Adipocyte (in vitro differentiated cells): ENCODE results near the gene LMTK3.
A peak's percentile ranks its signal among the peaks of the same experiment; 100 is the strongest.
"Not testable (repeated sequence)": the region's sequence is repeated elsewhere in the genome, so short reads cannot be mapped to it uniquely, and the experiment has no call there.

Source experiments
- DNase-seq: peaks from one replicate; pipeline ENCODE4 v3.0.0-alpha.2; 2015; ENCODE audit warnings: low read depth
- H3K27me3 ChIP-seq: replicated peaks from 2 replicates; pipeline ENCODE4 v1.7.0; 2013; ENCODE audit warnings: mild to moderate bottlenecking, low read length, moderate library complexity; ENCODE audit not compliant: control insufficient read depth, insufficient read depth
- H3K36me3 ChIP-seq: 2 replicates; pipeline ENCODE4 v1.7.0; 2013; ENCODE audit warnings: low read length, mild to moderate bottlenecking, moderate library complexity; ENCODE audit not compliant: control insufficient read depth, insufficient read depth, severe bottlenecking
- H3K4me1 ChIP-seq: 2 replicates; pipeline ENCODE4 v1.7.0; 2013; ENCODE audit warnings: mild to moderate bottlenecking, low read length, moderate library complexity; ENCODE audit not compliant: control insufficient read depth, insufficient read depth
- H3K4me3 ChIP-seq: 2 replicates; pipeline ENCODE4 v1.7.0; 2013; ENCODE audit warnings: mild to moderate bottlenecking, low read length, moderate library complexity
- H3K9ac ChIP-seq: 2 replicates; pipeline ENCODE4 v1.7.0; 2013; ENCODE audit warnings: mild to moderate bottlenecking, low read length, moderate library complexity
- H3K9me3 ChIP-seq: 2 replicates; pipeline ENCODE4 v1.7.0; 2013; ENCODE audit warnings: mild to moderate bottlenecking, low read length, moderate library complexity; ENCODE audit not compliant: control insufficient read depth

The LMTK3 gene

GRCh38 chr19:48491793-48492123, 19.9 kb downstream of the LMTK3 start:
- Histone ChIP-seq H3K9ac (no peak overlapping the region), H3K4me3 (no peak overlapping the region)
- DNase-seq: no peak

GRCh38 chr19:48490981-48491792, 20.4 kb downstream of the LMTK3 start:
- Histone ChIP-seq H3K36me3 (no peaks in the 10 kb centered on the region), H3K4me1 (peaks cover 14% of the 10 kb centered on the region), H3K27me3 (no peaks in the 10 kb centered on the region), H3K9me3 (no peaks in the 10 kb centered on the region), H3K4me3 (no peak overlapping the region), H3K9ac (no peak overlapping the region)
- DNase-seq: no peak

More at GRCh38 chr19:48491793-48492123, 19.9 kb downstream of the LMTK3 start:
- Histone ChIP-seq H3K9me3 (no peaks in the 10 kb centered on the region), H3K27me3 (peaks cover under 1% of the 10 kb centered on the region), H3K36me3 (no peaks in the 10 kb centered on the region), H3K4me1 (peaks cover 14% of the 10 kb centered on the region)

DNA sequence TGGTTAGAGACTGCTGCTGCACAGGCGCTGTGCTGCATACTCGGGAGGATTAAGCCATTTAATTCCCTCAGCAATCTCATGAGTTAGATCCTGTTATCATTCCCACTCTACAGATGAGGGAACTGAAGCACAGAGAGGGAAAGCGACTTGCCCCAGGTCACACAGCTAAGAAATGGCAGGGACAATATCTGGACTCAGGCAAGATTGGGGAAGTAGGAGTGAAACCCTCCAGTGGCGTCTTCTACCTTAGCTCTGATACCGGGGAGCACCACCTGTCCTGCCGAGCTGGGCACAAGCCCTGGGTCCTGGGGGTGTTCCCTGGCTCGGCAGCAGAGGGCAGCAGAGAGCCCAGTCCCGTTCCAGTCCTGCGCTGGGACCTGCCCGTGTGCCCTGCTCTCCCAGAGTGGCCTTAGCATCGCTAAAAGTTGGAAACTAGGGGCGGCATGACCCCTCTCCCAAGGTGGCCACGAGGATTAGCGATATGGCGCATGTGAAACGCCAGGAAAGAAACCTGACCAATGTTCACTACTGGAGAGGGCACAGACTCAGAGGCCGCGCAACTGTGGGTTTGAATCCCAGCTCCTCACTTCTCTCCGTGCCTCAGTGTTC, 21.9 kb downstream of the LMTK3 start:
- peaks cover 14% of the 10 kb centered on the region for H3K4me1 ChIP-seq
- no peak overlapping the region for H3K4me3 ChIP-seq
- no peaks in the 10 kb centered on the region for H3K27me3 ChIP-seq
- H3K9me3 ChIP-seq: no peaks in the 10 kb centered on the region
- no peak overlapping the region for H3K9ac ChIP-seq
- no peaks in the 10 kb centered on the region for H3K36me3 ChIP-seq
- peak; percentile 84 for DNase-seq

- not testable (repeated sequence) for H3K9me3 ChIP-seq, H3K9ac ChIP-seq, DNase-seq, H3K36me3 ChIP-seq, H3K4me3 ChIP-seq, H3K27me3 ChIP-seq
- peaks cover 11% of the 10 kb centered on the region for H3K4me1 ChIP-seq
Measured at GRCh38 chr19:48488478-48488877, 23.2 kb downstream of the LMTK3 start.

DNA sequence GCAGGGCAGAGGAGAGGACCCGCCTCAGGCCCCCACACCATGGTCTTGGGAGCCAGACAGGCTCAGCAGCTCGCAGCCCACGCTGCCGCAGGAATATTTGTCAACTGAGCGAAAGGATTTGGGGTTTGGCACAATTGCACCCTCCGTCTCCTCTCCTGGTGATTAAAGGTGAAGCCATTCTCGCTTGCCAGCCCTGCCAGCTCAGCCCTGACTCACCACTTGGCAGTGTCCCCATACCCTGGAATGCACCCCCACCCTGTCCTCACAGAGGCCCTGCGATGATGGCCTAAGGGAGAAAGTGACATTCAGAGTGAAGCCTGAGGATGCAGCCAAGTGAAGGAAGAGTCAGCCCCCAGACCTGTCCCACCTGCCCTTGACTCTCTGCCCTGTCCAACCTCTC, 23.7 kb downstream of the LMTK3 start:
- Histone ChIP-seq H3K27me3 (no peaks in the 10 kb centered on the region), H3K4me1 (peaks cover 11% of the 10 kb centered on the region), H3K9me3 (no peaks in the 10 kb centered on the region), H3K36me3 (no peaks in the 10 kb centered on the region), H3K4me3 (no peak overlapping the region), H3K9ac (no peak overlapping the region)
- DNase-seq: peak; percentile 91

GRCh38 chr19:48487544-48487943, 24.1 kb downstream of the LMTK3 start:
- Histone ChIP-seq H3K36me3 (no peaks in the 10 kb centered on the region), H3K27me3 (no peaks in the 10 kb centered on the region), H3K4me3 (no peak overlapping the region), H3K9ac (no peak overlapping the region), H3K9me3 (no peaks in the 10 kb centered on the region), H3K4me1 (peaks cover 12% of the 10 kb centered on the region)
- no peak for DNase-seq

- DNase-seq, H3K9ac ChIP-seq, H3K27me3 ChIP-seq, H3K9me3 ChIP-seq, H3K36me3 ChIP-seq, H3K4me3 ChIP-seq: not testable (repeated sequence)
- peaks cover 20% of the 10 kb centered on the region for H3K4me1 ChIP-seq
Measured at GRCh38 chr19:48486706-48487105, 24.9 kb downstream of the LMTK3 start.

- Histone ChIP-seq H3K36me3 (no peaks in the 10 kb centered on the region), H3K4me1 (peaks cover 34% of the 10 kb centered on the region), H3K27me3 (no peaks in the 10 kb centered on the region), H3K4me3 (no peak overlapping the region), H3K9ac (no peak overlapping the region), H3K9me3 (no peaks in the 10 kb centered on the region)
- no peak for DNase-seq
Measured at GRCh38 chr19:48484931-48485612, 26.6 kb downstream of the LMTK3 start.

- DNase-seq: no peak
- Histone ChIP-seq H3K36me3 (peaks cover 2% of the 10 kb centered on the region), H3K9me3 (no peaks in the 10 kb centered on the region), H3K9ac (no peak overlapping the region), H3K4me1 (peaks cover 36% of the 10 kb centered on the region), H3K4me3 (no peak overlapping the region), H3K27me3 (no peaks in the 10 kb centered on the region)
Measured at GRCh38 chr19:48484247-48484893, 27.3 kb downstream of the LMTK3 start.

DNA sequence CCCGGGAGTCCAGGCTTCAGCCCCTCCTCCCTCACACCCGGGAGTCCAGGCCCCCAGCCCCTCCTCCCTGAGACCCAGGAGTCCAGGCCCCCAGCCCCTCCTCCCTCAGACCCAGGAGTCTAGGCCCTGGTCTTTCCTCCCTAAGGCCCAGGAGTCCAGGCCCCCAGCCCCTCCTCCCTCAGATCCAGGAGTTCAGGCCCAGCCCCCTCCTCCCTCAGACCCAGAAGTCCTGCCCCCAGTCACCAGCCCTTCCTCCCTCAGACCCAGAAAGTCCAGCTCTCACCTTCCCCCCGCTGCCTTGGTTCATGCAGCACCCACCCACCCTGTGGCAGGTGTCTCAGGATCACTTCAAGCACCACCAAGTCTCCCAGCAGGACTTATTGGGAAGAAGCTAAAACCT, 28.3 kb downstream of the LMTK3 start:
- Histone ChIP-seq H3K4me3 (no peak overlapping the region), H3K36me3 (peaks cover 8% of the 10 kb centered on the region), H3K9me3 (no peaks in the 10 kb centered on the region), H3K27me3 (no peaks in the 10 kb centered on the region), H3K9ac (no peak overlapping the region), H3K4me1 (peaks cover 33% of the 10 kb centered on the region)
- DNase-seq: no peak
